ENCODE measurements around the gene SPATA46. TPM values are rescaled to one million over a fixed set of nuclear protein-coding genes. Genes with fewer than 3 reads are reported as not detected.

The SPATA46 gene
- total and polyA plus RNA-seq, 9 of the 15 experiments (the other 6 are each of a cell fraction or from before 2014, with no cell fraction given): 0.04 to 0.11 TPM; not detected in 7

GRCh38 chr1:162422662-162423375 lies 46.2 kb upstream of the SPATA46 start (continued):
- TF ChIP-seq KLF13 (tag; IDR thresholded peaks at IDR 0.05; ENCODE audit: borderline replicate concordance, low read depth) (no peak), HOXB6 (CRISPR knock-in tag; IDR thresholded peaks at IDR 0.05; ENCODE audit: borderline replicate concordance) (no peak), ATF1 (CRISPR knock-in tag; IDR thresholded peaks at IDR 0.05) (no peak), ATF1 (tag; IDR thresholded peaks at IDR 0.05) (no peak), CREM (IDR thresholded peaks at IDR 0.05; ENCODE audit: low read depth) (0 out of 2 replicates have a peak, but pooled peaks have one; percentile 12), BRD4 (IDR thresholded peaks at IDR 0.05) (no peak), FOXP4 (CRISPR knock-in tag; IDR thresholded peaks at IDR 0.05; ENCODE audit: borderline replicate concordance) (no peak), JUND (IDR thresholded peaks at IDR 0.05; ENCODE audit: borderline replicate concordance, low read depth, low read length) (no peak), JUND (tag; IDR thresholded peaks at IDR 0.05; ENCODE audit: borderline replicate concordance, low read depth, low read length) (peak; percentile 58; the same call in 1 of the 3 replicates), MLLT1 (IDR thresholded peaks at IDR 0.05) (peak in 1 of 2 experiments; percentile 86; a peak in 2 of 4 replicates), ARID1B (IDR thresholded peaks at IDR 0.05) (peak; percentile 69), THRAP3 (IDR thresholded peaks at IDR 0.05; ENCODE audit: borderline replicate concordance) (no peak), SUPT5H (IDR thresholded peaks at IDR 0.05) (no peak), CXXC5 (CRISPR knock-in tag; IDR thresholded peaks at IDR 0.05) (0 out of 2 replicates have a peak, but pooled peaks have one; percentile 29), BCL6 (CRISPR knock-in tag; IDR thresholded peaks at IDR 0.05) (no peak), FOSL1 (tag; conservative IDR thresholded peaks at IDR 0.05) (0 out of 2 replicates have a peak, but pooled peaks have one; percentile 16), XRCC3 (IDR thresholded peaks at IDR 0.05) (no peak), ZNF384 (IDR thresholded peaks at IDR 0.05; ENCODE audit: low read depth, low read length) (peak; percentile 92), YY1 (IDR thresholded peaks at IDR 0.05; ENCODE audit: borderline replicate concordance in 1 of 3, control insufficient read depth in 1 of 3, extremely low read depth in 1 of 3, insufficient read depth in 3 of 3, insufficient read length in 1 of 3, insufficient replicate concordance in 2 of 3, low read depth in 1 of 3, low read length in 2 of 3) (no peak), NR2C1 (IDR thresholded peaks at IDR 0.05) (peak; percentile 28; the same call in 1 of the 2 replicates), NR2C1 (tag; IDR thresholded peaks at IDR 0.05) (peak; percentile 22; the same call in 1 of the 2 replicates), ZNF766 (CRISPR knock-in tag; conservative IDR thresholded peaks at IDR 0.05) (peak; percentile 46; the same call in 1 of the 2 replicates), SOX6 (IDR thresholded peaks at IDR 0.05) (peak; percentile 26; the same call in 1 of the 2 replicates), JUN (IDR thresholded peaks at IDR 0.05; ENCODE audit: borderline replicate concordance, low read depth, low read length) (no peak), JUN (CRISPR knock-in tag; IDR thresholded peaks at IDR 0.05; ENCODE audit: borderline replicate concordance) (no peak), ZNF584 (CRISPR knock-in tag; IDR thresholded peaks at IDR 0.05; ENCODE audit: low read depth) (0 out of 2 replicates have a peak, but pooled peaks have one; percentile 46), SAP30 (IDR thresholded peaks at IDR 0.05; ENCODE audit: borderline replicate concordance, insufficient read depth, low read depth, low read length, poor library complexity, severe bottlenecking) (no peak)
